HL-60 (cell line): ENCODE data around the gene ATG4A.

Experiments used
- CTCF ChIP-seq: IDR thresholded peaks from one replicate; pipeline ENCODE4 v1.5.1; 2011; ENCODE audit warnings: low read length, control low read depth, inconsistent platforms; ENCODE audit not compliant: insufficient read depth
- POLR2AphosphoS5 ChIP-seq: IDR thresholded peaks from 2 replicates; pipeline ENCODE4 v1.6.1; 2012; ENCODE audit warnings: low read depth
- REST ChIP-seq: IDR thresholded peaks from 2 replicates; pipeline ENCODE4 v1.6.1; 2012; ENCODE audit warnings: low read depth; ENCODE audit not compliant: insufficient replicate concordance

GRCh38 chrX:108064001-108064400 is 27.6 kb upstream of the ATG4A start:
- TF ChIP-seq CTCF (no peak), POLR2AphosphoS5 (no peak), REST (no peak)
